Measurements from ENCODE around the gene DYNLT1.

The DYNLT1 gene

GRCh38 chr6:158586652-158587051 lies 57.9 kb downstream of the DYNLT1 start:
- Histone ChIP-seq H3K9ac (ENCODE audit: low read length in 5 of 5) (no peak overlapping the region), H3K4me1 (ENCODE audit: control insufficient read depth in 5 of 5, insufficient read depth in 5 of 5, low read length in 5 of 5) (peaks cover 0 to 25% (median 11%) of the 10 kb centered on the region in 5 donors), H3K27ac (ENCODE audit: low read depth, low read length) (no peak overlapping the region), H3K36me3 (ENCODE audit: control insufficient read depth in 5 of 5, insufficient read depth in 5 of 5, low read length in 5 of 5) (peaks cover 2 to 75% (median 55%) of the 10 kb centered on the region in 5 donors), H3K27me3 (ENCODE audit: control insufficient read depth in 5 of 5, insufficient read depth in 4 of 5, low read length in 5 of 5) (no peaks in the 10 kb centered on the region), H3K4me3 (ENCODE audit: low read depth in 1 of 5, low read length in 5 of 5) (no peak overlapping the region), H3K9me3 (ENCODE audit: control insufficient read depth in 5 of 5, low read length in 5 of 5) (no peaks in the 10 kb centered on the region)

Measured in subcutaneous abdominal adipose tissue (tissue), 5 donors.